Measurements from ENCODE around the gene XXYLT1.
"Not testable (repeated sequence)": the region's sequence is repeated elsewhere in the genome, so short reads cannot be mapped to it uniquely, and the experiment has no call there.

Gene XXYLT1

GRCh38 chr3:195107031-195107430 lies 163.9 kb downstream of the XXYLT1 start:
- DNase-seq = not testable (repeated sequence)

GRCh38 chr3:195106418-195106906 lies 164.5 kb downstream of the XXYLT1 start:
- DNase-seq = peak; percentile 80

GRCh38 chr3:195105841-195106417 lies 165.0 kb downstream of the XXYLT1 start:
- DNase-seq = no peak

DNA sequence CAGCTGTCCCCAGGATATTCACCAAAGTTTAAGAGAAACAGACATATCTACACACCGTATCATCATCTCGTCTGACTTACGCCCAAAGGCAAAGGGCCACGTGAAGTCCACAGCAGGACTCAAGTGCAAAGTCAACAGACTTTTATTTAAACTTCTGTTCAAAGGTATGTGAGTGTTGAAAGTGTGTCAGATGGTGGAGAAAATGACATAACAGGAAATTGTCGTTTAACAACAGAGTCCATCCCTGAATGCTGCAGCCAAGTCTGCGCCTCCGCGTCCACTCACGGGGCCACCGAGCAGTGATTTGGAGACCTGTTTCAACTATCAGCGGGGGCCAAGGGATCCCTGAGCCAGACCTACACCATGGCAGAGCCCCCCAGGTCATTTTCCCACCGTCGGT lies 165.6 kb downstream of the XXYLT1 start:
- no peak for DNase-seq

DNA sequence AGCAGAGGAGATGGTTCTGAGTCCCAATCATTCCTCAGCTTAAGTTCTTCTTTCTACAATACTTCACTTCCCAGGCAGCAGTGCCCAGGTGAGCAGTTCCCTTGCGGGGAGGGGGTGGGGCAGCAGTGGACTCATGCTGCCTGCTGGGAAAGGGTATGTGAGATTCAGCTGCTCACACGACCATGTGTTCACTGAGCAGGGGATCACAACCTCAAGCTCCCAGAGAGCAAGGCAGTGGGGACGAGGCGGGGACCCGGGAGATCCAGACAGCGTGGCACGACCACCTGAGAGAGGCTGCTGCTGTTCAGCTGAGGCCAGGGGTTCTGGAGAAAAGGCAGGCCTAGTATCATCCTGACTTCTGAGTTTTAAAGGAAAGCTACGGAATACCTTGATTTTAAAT lies 166.6 kb downstream of the XXYLT1 start:
- DNase-seq = no peak

- DNase-seq = no peak
Observed at GRCh38 chr3:195103623-195104022, 167.3 kb downstream of the XXYLT1 start.

- peak; percentile 58 for DNase-seq
Observed at GRCh38 chr3:195102609-195103467, 168.1 kb downstream of the XXYLT1 start.

- DNase-seq = no peak
Observed at GRCh38 chr3:195101927-195102608, 168.9 kb downstream of the XXYLT1 start.

GRCh38 chr3:195101001-195101583 lies 169.9 kb downstream of the XXYLT1 start:
- DNase-seq = peak; percentile 79

DNA sequence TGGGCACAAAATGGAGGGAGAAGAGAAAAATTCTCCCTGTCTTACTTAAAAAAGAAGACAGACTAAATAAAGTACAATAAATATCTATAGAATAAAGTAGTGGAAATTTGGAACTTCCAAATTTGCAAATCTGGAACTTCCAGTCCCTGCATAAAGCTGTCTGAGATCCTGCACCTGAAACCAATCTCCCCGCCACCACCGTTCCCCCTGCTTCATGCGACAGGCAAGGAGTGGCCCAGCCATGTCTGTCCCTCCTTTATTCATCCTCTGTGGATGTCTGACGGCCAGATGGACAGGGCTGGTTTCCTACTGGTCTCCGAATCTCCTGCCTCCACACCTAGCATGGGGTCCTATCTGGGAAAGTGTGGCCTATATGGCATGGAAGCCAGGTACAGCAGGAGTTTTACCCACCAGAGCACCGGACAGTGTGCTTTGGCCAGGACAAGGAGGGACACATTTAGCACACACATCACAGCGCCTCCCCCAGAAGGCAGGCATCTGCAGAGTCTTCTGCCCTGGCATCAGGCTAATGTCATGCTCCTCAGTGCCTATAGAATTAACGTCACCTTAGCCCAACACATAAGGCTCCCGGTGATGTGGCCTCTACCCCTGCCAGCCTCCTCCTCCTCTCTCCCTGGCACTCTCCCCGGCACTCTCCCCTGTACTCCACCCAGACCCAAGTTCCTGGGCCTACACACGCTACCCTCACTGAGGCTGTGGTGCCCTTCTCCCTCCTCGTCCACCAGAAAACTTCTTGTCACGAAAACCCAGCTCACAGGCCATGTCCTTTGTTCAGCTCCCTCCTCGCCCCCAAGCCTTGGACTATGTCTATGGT lies 170.8 kb downstream of the XXYLT1 start:
- no peak for DNase-seq

- no peak for DNase-seq
Observed at GRCh38 chr3:195098741-195099525, 172.0 kb downstream of the XXYLT1 start.

DNA sequence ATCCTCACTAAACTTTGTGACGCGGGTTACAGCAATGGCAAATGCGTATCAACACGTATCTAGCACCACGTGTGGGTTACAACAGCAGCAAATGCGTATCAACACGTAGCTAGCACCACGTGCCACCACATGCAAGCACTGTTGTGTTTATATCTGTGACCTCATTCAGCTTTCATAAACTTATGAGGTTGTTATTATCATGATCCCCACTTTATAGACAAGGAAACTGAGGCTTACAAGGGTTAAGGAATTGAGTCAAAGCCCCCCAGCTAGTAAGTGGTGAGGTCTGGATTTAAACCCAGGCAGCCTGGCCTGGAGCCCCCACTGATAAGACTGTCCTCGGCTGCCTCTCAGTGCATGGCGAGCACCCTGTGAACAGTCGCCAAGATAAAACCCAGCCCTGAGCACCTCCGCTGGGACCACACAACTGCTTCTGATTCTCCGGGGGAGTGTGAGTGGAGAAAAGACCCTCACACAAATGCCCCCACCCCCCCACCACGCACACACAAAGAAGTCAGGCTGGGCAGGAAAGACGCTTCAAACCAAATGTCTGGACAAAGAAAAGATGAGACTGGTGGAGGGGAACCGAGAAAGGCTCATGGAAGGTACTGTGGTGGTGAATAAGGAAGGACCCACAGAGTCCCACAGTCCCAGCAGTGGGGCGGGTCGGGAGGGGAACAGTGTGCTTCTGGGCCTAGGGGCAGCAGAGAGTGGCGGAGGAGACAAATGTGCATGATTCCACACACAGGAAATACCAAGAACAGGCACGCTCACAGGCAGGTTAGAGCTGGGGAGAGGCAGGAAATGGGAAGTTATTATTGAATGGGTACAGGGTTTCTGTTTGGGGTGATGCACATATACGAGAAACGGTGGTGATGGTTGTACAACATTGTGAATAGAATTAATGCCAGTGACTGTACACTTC lies 173.4 kb downstream of the XXYLT1 start:
- DNase-seq = no peak

DNA sequence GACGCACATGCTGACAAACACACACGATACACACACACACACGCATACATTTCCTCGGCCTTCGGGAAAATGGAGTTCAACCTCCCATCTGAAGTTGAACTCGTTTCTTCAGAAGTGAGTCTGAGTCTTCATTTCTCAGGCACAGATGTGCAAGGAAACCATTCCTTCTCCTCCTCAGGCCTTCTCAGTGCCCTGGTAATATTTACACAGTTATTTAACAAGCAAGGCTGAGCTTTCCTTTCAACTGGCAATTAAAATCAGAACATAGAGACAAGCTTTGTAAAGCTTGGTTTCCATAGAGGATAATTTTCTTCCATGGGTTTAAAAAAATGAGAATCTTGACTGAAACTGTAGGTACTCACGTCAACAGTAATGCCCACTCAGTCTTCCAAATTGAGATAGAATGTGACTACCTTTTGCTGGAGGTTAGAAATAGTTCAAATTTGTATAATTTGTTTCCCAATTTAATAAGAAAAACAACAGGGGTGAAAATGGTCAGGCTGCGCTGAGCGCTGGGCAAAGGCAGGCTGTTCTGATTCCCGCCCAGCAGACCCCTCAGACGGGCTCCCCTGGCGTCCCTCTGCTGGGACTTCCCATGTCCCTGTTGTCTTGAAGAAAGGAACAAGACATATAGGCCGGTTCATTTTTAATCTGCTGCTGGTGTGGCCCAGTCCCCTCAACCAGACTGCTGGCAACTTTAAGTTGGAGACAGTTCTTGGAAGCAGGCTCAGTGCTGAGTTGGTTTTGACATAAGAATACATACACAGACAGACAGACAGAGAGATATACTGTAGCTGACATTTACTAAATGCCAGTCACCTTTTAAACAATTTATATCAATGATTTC lies 174.3 kb downstream of the XXYLT1 start:
- no peak for DNase-seq

- DNase-seq = no peak
Observed at GRCh38 chr3:195096053-195096452, 174.9 kb downstream of the XXYLT1 start.

DNA sequence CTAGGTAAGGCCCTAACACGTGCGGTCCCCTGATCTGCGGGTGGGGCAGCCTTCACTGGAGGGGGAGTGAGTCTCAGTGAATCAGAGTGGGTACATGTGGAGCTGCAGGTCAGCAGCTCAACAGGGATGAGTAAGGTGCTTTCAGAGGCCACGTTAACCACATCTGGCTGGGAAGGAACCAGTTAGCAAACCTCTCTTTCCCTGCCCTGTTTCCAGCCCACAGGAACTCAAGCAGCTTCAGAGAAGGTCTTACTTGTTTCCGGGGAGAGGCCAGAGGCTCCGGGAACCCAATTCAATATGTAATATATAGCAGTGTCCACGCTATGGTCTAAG lies 175.3 kb downstream of the XXYLT1 start:
- DNase-seq = no peak

- no peak for DNase-seq
Observed at GRCh38 chr3:195095035-195095703, 175.8 kb downstream of the XXYLT1 start.

DNA sequence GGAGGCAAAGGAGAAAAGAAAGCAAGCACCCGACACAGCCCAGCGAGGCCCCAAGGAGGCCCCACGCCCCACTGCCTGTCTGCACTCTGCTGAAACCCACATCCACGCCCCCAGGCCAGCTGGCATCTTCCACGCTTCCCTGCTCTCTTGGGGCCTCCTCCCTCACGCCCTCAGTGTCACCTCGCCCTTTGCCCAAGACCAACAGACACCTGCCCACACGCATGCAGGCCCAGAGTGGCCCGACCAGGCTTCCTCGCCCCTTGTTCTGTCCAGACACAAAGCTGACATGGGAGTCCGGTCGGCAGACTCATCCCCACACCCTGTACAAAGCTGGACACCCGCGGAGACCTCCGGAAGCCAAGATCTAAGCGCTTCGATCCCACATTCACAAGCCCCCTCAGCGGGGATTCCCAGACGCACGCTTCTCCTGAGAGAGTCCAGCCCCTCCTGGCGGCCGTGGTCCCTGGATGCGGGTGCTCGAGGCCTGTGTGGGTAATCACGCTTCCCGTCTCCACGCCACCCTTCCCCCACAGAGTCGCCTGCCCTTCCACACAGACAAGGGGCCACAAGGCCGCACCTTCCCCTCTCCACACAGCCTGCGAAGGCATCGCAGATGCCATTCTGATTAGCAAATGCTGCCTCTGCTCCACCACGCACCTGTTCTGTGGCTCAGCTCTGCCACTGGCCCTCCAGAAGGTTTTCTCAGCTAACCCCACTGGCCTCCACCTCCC lies 176.6 kb downstream of the XXYLT1 start:
- DNase-seq = peak; percentile 69

DNA sequence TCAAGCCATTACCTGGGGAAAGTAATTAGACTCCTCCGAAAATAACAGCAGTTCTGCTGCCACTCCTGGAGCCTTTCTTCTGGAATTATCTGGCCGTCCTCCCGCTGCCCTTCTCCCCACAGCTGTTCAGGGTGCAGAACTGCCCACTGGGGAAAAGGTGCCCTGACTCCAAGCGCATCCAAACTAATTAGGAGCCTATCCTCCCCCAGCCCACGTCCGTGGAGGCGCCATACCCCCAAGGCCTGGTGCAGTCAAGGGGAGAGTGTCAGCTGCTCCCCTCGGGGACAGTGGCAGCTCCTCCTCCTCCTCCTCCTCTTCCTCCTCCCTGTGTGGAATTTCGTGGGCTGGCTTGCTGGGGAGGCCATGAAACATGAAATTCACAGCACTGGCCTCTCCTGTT lies 177.2 kb downstream of the XXYLT1 start:
- no peak for DNase-seq
